Glomerular visceral epithelial cell (primary cell): ENCODE results near the gene PREX1.
A peak's percentile ranks its signal among the peaks of the same experiment; 100 is the strongest.

Experiments used
- DNase-seq: peaks from one replicate; pipeline ENCODE4 v3.0.0-alpha.2; 2016; ENCODE audit errors: extremely low spot score

Gene PREX1

DNA sequence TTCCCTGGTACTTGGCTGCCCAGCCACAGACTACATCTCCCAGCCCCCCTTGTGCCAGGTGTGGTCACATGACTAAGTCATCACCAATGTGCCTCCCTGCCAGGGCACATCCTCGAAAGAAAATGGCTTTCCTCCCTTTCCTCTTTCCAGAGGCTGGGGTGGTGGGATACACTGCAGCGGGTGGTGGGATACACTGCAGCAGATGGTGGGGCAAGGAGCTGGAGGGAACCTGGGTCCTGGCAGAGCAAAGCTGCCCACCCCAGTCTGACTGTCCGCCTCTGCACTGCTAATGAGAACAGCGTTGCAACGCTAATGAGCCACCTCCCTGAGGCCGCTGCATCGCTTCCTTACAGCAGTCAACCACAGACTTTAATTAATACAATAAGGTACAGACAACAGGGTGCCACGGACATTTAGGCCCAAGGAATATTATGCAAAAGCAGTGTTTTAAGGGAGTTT lies 125.3 kb downstream of the PREX1 start:
- no peak for DNase-seq

DNA sequence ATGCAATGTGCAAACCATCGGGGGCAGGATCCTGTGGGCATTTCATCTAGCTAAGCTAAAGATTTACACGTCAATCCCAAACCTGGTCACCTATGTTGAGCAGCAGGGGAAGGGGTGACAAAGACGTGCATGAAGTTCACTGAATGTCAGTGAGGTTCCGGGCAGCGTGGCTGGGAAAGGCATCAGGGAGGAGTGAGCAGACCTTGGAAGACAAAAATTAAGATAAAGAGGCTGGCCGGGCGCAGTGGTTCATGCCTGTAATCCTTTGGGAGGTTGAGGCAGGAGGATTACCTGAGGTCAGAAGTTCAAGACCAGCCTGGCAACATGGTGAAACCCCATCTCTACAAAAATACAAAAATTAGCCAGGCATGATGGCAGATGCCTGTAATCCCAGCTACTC lies 126.1 kb downstream of the PREX1 start:
- no peak for DNase-seq

DNA sequence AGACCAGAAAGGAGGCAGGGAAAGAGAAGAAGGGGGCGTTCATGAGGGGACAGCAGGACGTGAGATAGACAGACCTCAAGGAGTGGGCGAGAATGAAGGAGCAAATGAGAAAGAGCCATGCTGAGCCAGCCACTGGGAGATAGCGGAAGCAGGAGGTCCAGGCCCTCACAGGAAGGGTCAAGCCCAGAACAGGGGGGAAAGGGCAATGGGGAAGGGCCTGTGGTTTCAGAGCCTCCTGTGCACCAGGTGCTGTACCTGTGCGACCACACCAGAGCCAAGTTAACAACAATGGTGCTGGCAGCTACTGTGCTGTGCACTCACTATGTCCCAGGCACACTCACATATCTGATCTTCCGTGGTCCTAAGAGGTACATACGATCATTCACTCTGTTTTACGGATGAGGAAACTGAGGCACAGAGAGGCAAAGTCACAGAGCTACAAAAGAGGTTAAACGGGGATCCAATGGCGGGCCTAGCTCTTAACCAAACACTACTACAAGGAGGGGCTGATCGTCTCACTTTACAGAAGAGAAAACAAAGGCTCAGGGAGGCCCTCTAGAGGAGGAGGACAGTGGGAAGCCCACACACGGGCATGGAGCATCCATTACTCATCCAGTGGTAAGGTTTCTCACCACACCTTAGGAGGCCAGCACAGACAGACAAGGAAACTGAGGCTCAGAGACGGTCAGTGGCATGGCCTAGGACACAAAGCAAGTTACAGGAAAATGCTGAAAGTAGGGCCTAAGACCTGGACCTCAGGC lies 129.1 kb downstream of the PREX1 start:
- no peak for DNase-seq

DNA sequence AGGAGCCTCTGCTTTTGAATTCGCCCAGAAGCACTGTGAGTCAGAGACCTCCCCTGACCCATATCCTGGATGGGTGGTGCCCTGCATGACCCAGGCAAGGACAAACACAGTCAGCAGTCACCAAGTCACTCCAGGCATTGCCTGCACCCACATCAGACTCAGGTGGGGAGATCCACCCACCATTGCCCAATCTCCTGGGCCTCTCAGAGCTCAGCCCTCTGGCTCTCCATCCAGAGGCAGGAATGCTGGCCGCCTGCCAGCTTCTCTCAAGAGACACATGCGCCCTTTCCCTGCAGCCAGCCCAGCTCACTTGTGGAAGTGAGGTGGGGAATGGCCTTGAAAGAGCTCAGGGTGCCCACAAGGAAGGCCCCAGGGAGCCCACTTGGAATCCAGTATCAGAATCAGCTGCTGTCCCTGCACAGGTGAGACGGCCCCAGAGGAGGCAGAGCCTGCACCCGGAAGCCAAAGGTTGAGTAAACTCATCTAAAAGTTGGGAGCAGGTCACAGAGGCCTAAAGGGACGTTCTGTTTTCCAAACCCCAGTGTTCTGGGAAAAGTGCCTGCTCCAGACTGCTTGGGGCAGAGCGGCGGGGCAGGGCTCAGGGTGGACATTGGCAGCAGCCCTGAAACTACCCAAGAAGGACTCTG lies 129.8 kb downstream of the PREX1 start:
- peak; percentile 80 for DNase-seq

DNA sequence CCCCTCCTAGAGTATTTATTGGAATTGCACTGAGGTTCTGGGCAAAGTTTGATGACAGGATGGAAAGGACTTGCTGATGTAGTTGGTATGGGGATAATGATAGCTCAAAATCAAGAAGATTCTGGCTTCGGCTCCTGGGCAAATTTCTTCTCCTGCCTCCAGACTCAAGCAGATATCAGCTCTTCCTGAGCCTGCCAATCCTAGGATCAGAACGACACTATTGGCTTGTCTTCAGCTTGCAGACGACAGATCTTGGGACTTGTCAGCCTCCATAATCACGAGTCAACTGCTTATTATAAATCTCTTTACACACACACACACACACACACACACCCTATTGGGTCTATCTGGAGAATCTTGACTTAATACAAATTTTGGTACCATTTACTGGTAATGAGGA lies 131.1 kb downstream of the PREX1 start:
- no peak for DNase-seq

DNA sequence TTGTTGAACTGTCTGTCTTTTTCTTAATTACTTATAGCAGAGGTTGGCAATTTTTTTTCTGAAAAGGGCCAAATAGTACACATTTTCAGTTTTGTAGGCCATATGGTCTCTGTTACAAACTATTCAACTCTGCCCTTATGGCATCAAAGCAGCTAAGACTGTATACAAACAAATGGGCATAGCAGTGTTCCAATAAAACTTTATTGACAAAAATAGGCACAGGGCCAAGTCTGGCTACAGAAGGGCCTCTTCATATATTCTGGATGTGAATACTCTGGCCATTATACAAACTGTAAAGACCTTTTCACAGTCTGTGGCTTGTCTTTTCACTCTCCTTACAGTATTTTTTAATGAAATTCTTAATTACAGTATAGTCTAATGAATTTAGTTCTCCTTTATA lies 132.1 kb downstream of the PREX1 start:
- DNase-seq: no peak

DNA sequence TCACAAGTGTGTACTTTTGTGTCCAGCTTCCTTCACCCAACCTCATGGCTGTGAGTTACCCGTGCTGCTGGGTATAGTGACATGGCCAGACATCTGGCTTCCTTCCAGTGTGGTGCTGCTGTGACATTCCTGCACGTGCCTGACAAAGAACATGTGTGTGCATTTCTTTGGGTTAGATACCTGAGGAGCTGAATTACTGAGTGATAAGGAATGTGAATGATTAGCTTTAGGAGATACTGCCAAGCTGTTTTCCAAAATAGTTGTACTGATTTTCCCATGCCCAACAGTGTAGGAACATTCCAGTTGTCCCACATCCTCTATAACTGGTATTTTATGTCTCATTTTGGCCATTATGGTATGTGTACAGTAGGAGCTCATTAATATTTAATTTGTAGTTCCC lies 132.5 kb downstream of the PREX1 start:
- DNase-seq: peak; percentile 37

DNA sequence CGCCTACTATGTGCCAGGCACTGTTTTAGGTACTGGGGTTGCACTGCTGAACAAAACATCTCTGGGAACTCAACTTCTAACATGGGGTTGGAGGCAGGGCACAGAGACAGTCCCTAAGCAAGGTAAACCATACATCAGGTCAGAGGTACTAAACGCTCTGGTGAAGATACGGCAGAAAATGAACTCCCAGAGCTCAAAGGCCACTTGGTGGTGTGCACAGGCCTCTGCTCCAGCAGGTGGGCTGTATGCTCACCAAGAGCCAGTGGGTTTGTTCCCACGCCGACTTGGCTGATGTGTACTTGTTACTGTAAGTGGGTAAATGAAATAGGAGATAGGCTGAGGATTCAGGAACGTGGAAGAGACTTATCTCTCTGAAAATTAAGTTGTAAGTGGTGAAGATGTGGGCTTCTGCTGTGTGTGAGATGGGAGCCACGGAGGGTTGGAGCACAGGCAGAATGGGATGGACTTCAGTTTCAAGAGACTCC lies 133.4 kb downstream of the PREX1 start:
- DNase-seq: no peak

DNA sequence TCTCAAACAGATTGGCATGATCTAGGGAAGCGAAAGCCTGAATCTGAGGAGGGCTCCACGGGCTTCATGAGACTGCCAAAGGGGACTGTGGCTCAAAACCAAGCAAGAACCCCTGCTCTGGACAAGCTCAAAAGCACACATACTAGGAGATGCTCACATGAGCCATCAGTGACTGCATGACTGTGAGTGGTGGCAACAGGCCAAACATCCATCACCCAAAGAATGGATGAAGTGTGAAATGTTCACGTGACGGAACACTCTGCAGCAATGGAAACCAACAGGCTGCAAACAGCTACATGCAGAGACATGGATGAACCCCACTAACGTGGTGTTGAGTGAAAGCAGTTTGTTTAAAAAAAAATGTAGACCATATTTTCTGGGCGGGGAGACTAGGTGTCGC lies 136.3 kb downstream of the PREX1 start:
- DNase-seq: no peak

DNA sequence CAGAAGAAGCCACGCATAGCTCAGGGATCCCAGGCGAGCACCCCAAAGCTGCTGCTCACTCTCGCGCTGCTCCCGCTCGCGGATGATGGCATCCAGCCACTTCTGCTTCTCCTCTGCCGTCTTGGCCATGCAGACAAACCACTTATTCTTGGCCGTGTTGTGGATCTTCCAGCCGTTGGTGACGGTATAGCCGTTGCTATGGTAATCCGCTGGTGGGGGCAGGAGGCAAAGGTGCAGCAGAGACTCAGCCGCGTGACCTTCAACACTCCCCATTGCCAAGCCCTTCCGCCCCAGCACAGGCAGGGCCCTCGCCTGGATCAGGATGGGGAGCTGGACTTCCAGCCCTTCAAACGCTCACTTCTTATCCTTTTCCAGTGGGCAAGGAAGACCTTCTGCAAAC lies 136.9 kb downstream of the PREX1 start:
- no peak for DNase-seq

DNA sequence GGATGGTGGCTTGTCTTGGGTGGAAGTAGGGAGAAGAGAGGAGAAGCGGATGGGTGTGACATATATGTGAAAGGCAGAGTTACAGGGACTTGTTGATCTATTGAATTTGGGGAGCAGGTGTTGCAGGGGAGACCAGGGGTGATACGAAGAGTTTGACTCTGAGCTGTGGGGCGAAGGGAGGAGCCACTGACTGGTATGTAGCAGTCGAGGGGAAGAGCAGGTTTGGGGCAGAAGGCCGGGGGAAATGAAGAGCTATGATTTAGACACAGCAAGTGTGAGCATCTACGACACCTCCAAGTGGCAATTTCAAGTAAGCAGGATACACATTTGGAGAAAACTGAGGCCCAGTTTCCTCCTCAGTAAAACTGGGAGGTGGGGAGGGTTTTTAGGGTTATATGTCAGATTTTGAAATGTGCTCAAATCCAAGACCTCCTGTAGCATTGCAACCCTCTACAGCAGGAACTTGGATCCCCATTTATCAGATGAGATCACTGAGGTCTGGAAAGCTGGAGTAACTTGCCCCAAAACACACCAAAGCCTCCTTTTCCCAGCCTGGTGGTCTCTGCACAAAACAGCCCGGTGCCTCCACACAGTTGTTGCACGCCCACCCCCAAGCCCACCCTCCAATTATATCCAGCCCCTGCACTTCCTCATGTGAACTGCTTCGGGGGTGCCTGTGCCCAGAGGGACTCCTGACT lies 137.8 kb downstream of the PREX1 start:
- no peak for DNase-seq

DNA sequence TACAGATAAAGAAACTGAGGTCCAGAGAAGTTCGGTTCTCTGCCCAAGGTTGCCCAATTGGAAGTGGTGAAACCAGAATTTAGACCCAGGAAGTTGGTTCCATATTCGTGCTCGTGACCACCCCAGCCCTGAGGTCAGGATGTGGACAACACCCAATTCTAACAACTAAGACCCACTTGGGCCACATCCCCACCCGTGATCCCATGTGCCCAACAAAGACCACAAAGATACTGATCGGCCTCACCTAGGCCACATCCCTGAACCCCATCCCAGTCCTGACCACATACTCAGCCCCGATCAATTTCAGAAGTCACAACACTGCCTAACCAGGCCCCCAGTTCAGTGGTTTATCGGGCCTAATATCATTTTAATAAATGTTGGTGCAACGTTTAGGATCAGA lies 138.4 kb downstream of the PREX1 start:
- DNase-seq: no peak

DNA sequence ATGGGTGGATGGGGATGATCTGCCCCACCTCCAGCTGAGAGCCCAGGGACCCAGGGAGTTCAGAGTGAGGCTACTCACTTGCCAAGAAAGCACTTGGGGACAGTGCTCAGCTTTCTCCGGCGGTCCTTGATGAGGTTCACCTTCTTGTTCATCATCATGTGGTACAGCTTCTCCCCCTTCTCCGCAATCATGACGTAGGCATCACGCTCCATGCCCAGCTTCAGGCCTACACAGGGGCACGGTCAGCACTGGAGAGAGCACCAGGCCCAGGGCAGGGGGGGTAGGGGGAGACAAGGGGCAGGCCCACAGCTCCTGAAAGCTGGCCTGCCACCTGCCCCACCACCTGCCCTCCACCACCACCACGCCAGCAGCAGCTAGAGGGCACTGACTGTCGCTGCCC lies 139.2 kb downstream of the PREX1 start:
- no peak for DNase-seq

DNA sequence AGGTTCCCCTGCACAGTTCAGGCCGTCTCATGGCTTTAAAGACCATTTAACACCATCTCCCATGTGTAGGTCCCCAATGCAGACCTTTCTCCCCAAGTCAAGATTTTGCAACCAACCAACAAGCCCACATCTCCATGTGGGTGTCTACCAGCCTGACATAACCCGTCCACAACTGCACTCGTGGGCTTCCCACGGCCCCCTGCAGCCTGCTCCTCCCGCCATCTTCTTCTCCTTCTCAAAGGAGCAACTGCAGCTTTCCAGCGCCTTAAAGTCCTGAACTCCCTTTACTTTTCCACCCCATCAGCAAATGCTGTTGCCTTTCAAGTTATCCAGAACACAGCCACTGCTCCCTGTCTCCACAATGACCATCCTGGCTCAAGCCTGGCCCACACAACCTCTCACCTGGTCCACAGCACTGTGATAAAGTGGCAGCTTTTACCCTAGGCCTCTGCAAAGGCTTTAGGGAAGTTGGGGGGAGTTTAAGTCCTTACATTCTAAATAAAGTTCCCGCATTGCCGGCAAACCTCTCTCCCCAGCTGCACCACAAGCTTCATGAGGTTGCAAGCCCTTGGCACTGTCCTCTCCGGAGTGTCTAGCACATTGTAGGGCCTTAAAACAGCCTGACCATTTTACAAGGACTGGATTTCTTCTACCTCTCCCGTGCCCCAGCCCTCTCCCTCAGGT lies 140.5 kb downstream of the PREX1 start:
- no peak for DNase-seq

DNA sequence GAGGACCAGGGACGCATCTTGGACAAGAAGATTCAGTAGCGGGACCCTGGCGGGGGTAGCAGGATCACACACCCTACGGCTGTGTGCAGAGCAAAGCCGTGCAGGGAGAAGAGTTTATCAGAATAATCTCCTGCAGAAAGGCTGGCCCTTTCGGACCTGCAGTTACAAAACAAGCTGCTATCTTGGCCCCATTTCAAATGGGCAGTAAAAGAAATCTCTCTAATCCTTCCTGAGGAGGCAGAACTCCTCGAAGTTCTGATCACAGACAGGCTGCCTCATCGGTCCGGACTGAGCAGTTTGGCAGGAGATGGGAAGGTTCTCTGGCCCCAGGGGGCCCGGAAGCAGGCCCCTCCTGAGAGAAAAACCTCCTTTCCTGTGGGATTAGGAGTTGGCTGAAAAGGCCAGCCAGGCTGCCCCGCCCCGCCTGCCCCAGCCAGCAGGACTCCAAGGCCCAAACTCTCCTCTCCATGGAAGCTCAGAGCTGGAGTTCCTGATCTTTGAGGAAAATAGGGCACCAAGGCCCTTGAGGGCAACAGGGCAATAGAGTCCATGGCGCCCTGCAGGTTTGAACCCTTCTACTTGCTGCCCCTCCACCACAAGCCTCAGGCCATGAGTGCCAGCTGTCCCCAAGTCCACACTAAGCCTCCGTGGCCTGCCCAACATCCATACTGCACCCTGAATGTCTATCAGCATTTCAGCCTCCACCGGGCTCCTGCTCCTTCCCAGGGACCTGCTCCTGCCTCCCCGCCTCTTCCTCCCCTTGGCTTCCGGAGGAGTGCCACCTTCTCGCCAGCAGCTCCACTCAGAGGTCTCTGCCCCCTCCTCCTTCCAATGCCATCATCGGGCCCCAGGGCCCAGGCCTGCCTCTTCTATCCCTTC lies 141.3 kb downstream of the PREX1 start:
- DNase-seq: no peak

DNA sequence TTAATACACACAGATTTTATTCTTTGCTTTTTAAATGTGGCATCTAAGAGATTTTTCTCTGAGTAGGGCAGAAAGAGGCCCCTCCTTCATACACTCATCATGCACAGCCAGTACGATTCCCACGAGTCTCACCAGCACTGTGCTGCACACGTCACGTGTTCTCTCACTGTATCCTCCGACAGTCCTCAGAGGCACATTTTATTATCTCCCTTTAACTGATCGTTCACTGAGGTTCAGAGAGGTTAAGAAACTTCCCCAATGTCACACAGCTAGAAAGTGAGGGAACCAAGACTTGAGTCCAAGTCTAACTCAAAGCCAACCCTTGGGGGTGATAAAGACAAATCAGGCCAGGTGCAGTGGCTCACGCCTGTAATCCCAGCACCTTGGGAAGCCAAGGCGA lies 142.5 kb downstream of the PREX1 start:
- no peak for DNase-seq

DNA sequence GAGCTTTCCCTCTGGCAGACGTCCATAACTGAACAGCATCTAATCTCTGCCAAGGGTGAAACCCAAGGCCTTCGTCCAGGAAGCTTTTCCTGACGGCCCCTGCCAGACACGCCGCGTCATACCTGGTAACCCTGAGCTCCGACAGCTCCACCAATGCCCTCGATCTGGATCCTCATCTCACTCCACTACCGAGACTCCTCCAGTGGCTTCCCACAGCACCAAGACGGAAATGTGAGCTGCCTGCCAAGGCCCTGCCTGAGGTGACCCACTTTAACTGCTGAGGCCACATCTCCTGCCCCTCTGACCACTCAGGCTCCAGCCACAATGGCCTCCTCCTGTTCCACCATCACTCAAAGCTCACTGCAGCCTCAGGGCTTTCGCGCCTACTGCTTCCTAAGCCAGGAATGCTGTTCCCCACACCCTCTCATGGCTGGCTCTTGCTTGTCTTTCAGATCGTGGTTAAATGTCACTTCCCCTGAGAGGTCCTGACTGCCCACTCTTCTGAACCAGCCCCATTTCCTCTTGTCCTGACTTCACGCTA lies 143.2 kb downstream of the PREX1 start:
- DNase-seq: no peak

DNA sequence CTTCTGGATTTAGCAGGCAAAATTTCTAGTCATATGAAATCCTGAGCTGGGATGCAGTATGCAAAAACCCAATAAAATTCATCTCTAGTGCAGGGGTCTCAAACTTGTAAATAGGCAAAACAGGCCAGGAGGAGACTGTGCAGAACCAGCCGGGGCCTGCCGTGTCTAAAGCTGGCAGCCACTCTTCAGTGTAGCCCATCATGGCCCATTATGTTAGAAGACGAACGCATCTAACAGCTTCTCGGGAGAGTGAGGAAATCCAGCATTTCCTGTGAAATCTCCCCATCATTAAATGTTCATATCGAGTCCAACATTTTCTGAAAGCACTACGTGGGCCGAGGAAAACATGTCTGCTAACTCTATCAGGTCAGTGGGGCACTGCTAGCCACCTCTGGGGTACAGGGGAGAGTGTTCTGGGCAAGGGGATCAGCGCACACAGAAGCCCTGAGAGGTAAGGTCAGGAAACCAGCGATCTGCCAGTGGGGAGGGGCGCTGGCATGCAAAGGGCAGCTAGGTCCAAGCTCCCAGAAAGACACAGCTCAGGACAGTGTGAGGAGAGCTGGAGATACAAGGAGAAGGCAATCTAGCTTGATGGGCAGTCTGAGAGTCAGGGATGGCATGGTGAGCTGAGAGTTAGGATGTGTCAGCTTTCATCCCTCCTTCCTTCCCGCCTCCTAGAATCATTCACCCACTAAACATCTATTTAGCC lies 144.2 kb downstream of the PREX1 start:
- no peak for DNase-seq

DNA sequence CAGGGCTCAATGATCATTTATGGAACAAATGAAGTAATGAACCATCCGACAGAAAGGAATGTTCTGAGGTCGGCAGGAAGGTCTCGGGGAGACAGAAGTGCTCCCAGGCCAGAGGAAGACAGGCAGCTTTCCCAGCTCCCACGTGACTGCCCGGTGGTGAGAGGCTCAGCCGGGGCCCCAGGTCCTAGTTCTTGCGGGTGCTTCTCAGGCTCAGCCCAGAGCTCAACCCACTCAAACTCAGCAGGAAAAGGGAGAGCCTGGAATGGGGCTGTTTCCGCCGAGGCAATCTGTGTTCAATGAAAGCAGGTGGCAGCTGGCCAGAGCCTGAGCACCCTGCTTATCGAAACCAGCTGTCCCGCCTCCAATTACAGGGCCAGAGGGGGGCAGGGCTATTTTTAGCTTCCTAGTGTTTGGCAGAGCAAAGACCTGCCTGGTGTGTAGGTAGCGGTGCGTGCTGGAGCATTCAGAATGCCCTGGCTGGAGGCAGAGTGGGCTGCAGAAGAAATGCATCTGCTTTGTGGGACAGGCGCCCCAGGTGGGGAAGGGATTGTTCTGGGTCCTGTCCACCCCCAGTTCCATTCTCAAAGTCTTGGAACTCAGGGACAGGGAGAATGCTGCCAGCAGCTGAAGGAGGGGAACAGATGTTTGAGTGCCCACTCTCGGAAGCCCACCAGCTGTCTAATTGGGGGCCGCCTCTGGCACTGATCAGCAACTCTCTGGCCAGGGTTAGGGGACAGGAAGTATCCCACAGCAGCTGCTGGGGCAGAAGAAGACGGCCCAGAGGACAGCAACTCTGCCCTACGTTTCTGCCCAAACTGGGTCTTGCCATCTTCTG lies 145.1 kb downstream of the PREX1 start:
- DNase-seq: peak; percentile 79
